Osteocyte (in vitro differentiated cells): ENCODE data around the gene ACKR2. TPM values are rescaled to one million over a fixed set of nuclear protein-coding genes. Genes with fewer than 3 reads are reported as not detected.
"Not testable (repeated sequence)": the region's sequence is repeated elsewhere in the genome, so short reads cannot be mapped to it uniquely, and the experiment has no call there.

Source experiments
- DNase-seq: peaks from one replicate; pipeline ENCODE4 v3.0.0; 2021; ENCODE audit warnings: mixed read lengths; ENCODE audit not compliant: unreplicated experiment; ENCODE audit errors: extremely low spot score
- H3K27ac Mint-ChIP-seq: one replicate; pipeline ENCODE4 v1.8.0; 2021; ENCODE audit warnings: mild to moderate bottlenecking, mixed read lengths; ENCODE audit not compliant: unreplicated experiment
- H3K27me3 Mint-ChIP-seq: one replicate; pipeline ENCODE4 v1.8.0; 2021; ENCODE audit warnings: mixed read lengths; ENCODE audit not compliant: unreplicated experiment
- H3K36me3 Mint-ChIP-seq: one replicate; pipeline ENCODE4 v1.8.0; 2021; ENCODE audit warnings: mixed read lengths; ENCODE audit not compliant: unreplicated experiment
- H3K4me1 Mint-ChIP-seq: one replicate; pipeline ENCODE4 v1.8.0; 2021; ENCODE audit warnings: mixed read lengths; ENCODE audit not compliant: unreplicated experiment
- H3K4me3 Mint-ChIP-seq: one replicate; pipeline ENCODE4 v1.8.0; 2021; ENCODE audit warnings: mild to moderate bottlenecking, moderate library complexity, mixed read lengths; ENCODE audit not compliant: unreplicated experiment
- H3K9me3 Mint-ChIP-seq: one replicate; pipeline ENCODE4 v1.8.0; 2021; ENCODE audit warnings: mixed read lengths; ENCODE audit not compliant: unreplicated experiment
- CTCF ChIP-seq: fragments of 200-600 bp; sonication (generic); IDR thresholded peaks from 2 replicates; pipeline ENCODE4 v1.5.0; 2021; ENCODE audit warnings: antibody characterized with exemption, mild to moderate bottlenecking, moderate library complexity
- total RNA-seq: library from RNA; stranded (reverse); gene quantifications from 2 replicates; pipeline ENCODE4 v1.2.1, GENCODE V29; 2021

The ACKR2 gene
- total RNA-seq, 1 donor from 2014 or later = 0.19 TPM

DNA sequence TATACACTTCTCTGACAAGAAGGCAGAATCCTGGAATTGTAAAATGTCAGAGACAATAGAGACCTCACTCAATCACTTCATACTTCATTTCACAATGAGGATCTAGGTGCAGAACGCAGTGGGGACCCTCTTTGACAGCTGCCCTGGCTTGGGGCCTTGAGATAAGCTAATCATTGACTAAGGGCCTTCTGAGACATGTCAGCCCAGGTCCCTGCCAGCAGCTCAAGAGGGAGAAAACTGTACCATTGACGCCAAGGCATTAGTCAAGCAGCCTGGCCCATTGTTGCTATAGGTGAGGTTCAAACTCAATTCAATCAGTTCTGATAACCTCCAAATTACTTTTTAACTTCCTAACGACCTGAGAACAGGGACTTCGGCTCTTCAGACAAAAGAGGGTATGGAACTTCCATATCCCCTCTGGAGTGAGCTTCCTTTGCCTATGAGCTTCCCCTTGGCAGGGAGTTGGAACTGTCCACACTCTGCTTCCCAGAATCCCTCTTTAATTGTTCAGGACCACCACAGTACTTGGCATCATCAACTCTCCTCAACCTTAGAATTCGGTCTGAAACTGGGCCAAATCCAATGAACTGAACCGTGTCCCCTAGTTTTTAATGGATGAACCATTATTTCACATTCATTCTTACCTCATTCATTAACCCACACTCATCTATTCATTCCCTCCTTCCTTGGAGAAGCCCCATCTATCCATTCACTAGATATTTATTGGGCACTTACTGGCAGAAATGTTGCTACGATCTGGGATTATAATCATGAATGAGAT, 67.9 kb downstream of the ACKR2 start:
- Mint-ChIP-seq H3K9me3 (no peaks in the 10 kb centered on the region), H3K4me1 (peaks cover 7% of the 10 kb centered on the region), H3K36me3 (no peaks in the 10 kb centered on the region), H3K4me3 (no peak overlapping the region), H3K27me3 (peaks cover 42% of the 10 kb centered on the region), H3K27ac (no peak overlapping the region)
- no peak for DNase-seq
- TF ChIP-seq CTCF = no peak

DNA sequence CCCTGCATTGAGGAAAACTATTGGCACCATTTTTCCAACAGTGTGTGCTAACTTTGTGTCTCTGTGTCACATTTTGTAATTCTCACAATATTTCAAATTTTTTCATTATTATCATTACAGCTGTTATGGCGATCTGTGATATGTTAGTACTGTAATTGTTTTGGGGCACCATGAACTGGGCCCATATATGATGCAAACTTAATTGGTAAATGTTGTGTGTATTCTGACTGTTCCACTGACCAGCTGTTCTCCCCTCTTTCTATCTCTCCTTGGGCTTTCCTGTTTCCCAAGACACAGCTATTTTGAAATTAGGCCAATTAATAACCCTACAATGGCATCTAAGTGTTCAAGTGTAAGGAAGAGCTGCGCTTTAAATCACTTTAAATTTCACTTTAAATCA, 68.6 kb downstream of the ACKR2 start:
- no peak for DNase-seq
- Mint-ChIP-seq H3K4me3 (no peak overlapping the region), H3K9me3 (no peaks in the 10 kb centered on the region), H3K4me1 (peaks cover 7% of the 10 kb centered on the region), H3K36me3 (no peaks in the 10 kb centered on the region), H3K27me3 (peaks cover 35% of the 10 kb centered on the region), H3K27ac (no peak overlapping the region)
- TF ChIP-seq CTCF = no peak

DNA sequence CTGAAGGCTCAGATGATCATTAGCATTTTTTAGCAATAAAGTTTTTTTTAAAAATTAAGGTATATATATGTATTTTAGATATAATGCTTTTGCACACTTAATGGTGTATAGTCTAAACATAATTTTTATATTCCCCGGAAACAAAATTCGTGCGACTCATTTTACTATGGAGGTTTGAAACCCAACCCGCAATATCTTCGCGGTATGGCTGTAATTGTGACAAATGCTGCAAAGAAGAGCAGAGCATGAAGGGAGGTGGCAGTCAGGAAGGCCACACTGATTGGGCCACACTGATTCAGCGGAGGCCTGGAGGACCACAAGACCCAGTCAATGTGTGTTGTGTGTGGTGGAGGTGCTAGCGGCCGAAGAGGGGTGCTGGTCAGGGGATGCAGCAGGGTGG, 70.9 kb downstream of the ACKR2 start:
- no peak for DNase-seq
- Mint-ChIP-seq H3K36me3 (no peaks in the 10 kb centered on the region), H3K4me1 (peaks cover 7% of the 10 kb centered on the region), H3K4me3 (peak overlapping the region; percentile 81), H3K27ac (no peak overlapping the region), H3K27me3 (peaks cover 30% of the 10 kb centered on the region), H3K9me3 (no peaks in the 10 kb centered on the region)
- no peak for TF ChIP-seq CTCF

DNA sequence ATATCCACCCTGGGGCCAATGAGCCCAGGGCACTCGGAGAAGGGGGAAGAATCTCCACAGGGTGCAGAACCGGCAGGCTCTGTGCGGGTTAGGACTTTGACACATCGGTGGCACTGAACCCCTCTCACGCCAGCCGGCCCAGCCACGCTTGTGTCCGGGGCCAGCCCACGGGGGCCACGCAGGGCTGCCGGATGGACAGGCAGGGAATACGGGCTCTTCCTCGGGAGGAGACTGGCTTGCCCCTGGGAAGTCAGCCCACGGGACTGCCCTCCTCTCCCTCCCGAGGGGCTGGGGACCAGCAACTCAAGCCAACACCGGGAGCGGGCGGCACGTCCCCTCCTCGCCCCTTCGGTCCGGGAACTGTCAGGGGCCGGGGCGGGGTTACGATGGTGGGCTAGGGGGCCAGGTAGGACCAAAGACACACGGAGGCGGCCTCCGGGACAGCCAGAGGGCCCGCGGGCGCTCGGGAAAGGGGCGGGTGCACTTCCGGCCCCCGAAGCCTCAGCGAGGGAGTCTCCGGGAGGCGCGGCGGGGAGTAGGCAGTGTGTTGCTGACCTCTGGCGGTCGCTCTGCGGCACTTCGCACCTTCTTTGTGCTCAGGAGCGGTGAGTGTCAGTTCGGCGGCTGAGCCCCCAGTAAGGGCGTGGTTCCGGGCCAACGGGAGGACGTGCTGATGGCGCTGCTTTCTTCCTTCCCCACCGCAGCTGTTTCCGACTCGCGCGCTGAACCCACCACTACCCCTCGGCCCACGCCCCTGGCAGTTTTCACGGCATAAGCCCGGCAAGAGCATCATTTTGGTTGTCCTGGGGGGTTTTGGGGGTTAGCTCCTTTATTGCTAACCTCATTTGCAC, 71.6 kb downstream of the ACKR2 start:
- Mint-ChIP-seq H3K4me1 (peaks cover 7% of the 10 kb centered on the region), H3K36me3 (no peaks in the 10 kb centered on the region), H3K4me3 (peak overlapping the region; percentile 81), H3K9me3 (no peaks in the 10 kb centered on the region), H3K27me3 (peaks cover 33% of the 10 kb centered on the region), H3K27ac (no peak overlapping the region)
- peak; percentile 82 for TF ChIP-seq CTCF
- peak; percentile 91 for DNase-seq

GRCh38 chr3:42883251-42883930, 74.1 kb downstream of the ACKR2 start:
- not testable (repeated sequence) for H3K9me3 Mint-ChIP-seq, H3K27ac Mint-ChIP-seq, H3K4me3 Mint-ChIP-seq, DNase-seq, H3K36me3 Mint-ChIP-seq, H3K4me1 Mint-ChIP-seq
- H3K27me3 Mint-ChIP-seq = peaks cover 28% of the 10 kb centered on the region
